ENCODE results near the gene TBCA.
A peak's percentile ranks its signal among the peaks of the same experiment; 100 is the strongest.

The TBCA gene

DNA sequence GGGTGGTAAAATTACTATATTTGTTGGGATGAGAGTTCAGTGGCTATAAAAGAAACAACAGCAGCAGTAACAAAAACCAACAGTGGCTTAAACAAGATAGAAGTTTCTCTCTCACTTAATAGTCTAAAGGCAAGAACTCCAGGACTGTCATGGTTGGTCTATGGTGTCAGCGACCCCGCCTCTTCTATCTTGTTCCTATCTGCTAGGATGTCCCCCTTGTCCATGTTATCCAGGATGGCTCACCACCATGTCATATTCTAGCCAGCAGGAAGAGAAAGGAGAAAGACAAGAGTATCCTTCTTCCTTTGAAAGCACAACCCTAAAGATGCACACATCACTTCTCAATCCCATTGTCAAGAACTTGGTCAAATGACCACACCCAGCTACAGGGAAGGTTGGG is 126.4 kb downstream of the TBCA start:
- H3K27ac ChIP-seq: no peak overlapping the region
- POLR2A ChIA-PET (ENCODE audit: low non-redundant PET): no interaction called here
- TF ChIP-seq, protein P1, sequence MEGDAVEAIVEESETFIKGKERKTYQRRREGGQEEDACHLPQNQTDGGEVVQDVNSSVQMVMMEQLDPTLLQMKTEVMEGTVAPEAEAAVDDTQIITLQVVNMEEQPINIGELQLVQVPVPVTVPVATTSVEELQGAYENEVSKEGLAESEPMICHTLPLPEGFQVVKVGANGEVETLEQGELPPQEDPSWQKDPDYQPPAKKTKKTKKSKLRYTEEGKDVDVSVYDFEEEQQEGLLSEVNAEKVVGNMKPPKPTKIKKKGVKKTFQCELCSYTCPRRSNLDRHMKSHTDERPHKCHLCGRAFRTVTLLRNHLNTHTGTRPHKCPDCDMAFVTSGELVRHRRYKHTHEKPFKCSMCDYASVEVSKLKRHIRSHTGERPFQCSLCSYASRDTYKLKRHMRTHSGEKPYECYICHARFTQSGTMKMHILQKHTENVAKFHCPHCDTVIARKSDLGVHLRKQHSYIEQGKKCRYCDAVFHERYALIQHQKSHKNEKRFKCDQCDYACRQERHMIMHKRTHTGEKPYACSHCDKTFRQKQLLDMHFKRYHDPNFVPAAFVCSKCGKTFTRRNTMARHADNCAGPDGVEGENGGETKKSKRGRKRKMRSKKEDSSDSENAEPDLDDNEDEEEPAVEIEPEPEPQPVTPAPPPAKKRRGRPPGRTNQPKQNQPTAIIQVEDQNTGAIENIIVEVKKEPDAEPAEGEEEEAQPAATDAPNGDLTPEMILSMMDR (conservative IDR thresholded peaks at IDR 0.05; ENCODE audit: low read depth): no peak
- CTCF ChIA-PET: no interaction called here
- no peak for DNase-seq (ENCODE audit: low spot score)

DNA sequence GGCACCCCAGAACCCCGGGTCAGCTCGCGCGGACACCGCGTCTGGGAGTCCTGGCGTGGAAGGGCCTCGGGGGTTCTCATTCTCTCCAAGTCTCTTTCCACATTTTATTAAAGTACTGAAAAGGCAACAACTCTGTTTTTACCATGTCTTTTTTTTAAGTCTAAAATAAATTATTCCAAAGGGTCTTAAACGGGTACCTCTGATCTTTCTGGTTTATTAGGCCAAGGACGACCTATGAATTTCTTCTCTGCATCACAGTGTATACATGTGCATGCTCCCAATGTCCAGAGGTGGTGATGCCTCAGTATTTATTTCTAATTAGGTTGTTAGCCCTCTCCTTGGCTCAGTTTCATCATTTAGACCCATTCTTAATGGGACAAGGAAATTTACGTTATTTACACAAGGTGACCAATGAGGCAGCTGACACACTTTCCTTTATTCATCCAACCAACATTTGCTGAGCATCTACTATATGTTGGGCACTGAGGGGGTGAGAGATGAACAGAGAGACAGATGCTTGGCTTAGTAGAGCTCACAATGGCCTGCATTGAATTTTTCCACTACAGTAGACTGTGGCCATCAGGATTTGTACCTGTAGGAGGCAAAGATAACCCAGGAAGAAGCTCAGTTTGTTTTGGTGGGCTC is 130.0 kb downstream of the TBCA start:
- TF ChIP-seq, protein P1 (conservative IDR thresholded peaks at IDR 0.05; ENCODE audit: low read depth): no peak
- no peak overlapping the region for H3K27ac ChIP-seq
- CTCF ChIA-PET: interaction anchor here (0.5 to 0.7 kb wide), 3 partner anchors 52 to 459 kb away, joined by 3 to 4 read pairs (median 3); no protein-coding TSS in a partner anchor
- DNase-seq (ENCODE audit: low spot score): no peak
- POLR2A ChIA-PET (ENCODE audit: low non-redundant PET): no interaction called here

DNA sequence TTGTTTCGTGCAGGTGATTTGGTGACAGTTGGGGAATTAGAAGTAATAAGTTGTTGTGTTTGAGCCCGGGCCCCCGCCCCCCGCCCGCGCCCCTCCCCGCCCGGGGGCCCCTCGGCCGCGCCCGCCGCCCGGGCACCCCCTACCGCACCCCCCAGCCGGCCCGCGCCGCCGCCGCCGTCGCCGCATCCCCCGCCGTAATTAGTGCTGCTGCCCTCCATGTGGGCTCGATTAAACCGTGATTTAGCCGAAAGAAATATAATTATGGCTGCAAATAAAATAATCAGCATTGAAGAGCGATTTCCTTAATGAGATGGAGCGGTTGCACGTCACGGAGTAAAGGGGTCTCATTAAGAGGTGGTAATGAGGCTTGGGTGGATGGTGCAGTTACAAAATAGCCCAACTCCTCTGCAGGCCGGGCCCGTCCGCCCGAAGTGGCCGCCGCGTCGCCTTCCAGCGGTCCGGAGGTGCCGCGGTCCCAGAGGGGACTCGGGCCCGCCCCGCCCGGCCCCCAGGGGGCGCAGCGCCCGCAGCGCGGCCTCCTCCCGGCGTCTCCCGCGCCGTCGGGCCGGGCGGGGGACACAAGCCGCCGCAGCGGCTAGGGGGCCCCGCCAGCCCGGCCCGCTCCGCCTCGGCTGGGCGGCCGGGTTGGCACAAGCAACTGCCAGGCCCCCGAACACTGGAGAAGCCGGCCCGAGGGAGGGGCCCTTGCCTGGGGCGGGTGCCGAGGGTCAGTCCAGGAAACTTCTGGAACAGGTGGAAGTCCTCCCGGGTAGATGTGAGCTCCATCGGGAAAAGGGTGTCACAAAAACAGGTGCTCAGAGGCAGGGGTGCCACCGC is 130.8 kb downstream of the TBCA start:
- DNase-seq (ENCODE audit: low spot score): no peak
- ChIA-PET POLR2A (ENCODE audit: low non-redundant PET) (no interaction called here), CTCF (interaction anchor here (0.5 kb wide), 1 partner anchor 458 kb away, joined by 3 read pairs; no protein-coding TSS in a partner anchor)
- no peak overlapping the region for H3K27ac ChIP-seq
- TF ChIP-seq, protein P1 (conservative IDR thresholded peaks at IDR 0.05; ENCODE audit: low read depth): peak; percentile 62

DNA sequence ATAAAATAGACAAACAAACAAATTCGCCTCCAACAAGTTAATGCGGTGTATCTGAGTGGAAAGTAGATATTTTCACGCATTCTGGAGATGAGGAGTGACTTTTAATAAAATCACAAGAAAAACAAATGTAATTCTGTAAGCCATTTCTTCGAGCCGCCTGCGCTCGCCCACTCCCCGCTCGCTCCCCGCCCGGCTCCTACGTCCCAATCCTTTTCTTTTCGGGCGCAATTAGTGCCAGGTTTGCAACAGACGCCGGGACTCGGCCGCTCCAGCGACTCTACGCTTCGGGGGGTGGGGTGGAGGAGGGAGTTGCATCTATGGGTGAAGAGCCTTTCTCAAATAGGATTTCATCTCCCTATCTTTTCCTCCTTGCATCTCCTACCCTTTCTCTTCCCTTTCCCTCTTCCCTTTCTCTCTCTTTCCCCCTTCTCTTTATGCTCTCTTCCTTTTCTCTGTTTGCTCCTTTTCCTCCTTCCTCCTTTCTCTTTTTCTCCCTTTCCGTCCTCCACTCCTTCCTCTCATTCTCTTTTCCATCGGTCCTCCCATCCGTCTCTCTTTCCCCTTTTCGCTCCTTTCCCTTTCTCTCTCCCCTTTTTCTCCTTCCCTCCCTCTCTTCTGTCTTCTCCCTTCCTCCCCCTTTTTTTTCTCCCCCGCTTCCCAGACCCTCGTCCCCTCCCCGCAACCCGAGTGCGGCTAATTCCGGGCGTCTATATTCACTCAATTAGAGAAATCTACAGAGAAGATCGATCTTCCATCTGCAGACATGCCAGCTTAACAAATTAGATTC is 131.6 kb downstream of the TBCA start:
- POLR2A ChIA-PET (ENCODE audit: low non-redundant PET): no interaction called here
- TF ChIP-seq, protein P1 (conservative IDR thresholded peaks at IDR 0.05; ENCODE audit: low read depth): no peak

GRCh38 chr5:77643654-77644370 is 132.3 kb downstream of the TBCA start:
- TF ChIP-seq, protein P1 (conservative IDR thresholded peaks at IDR 0.05; ENCODE audit: low read depth): no peak
- no peak overlapping the region for H3K27ac ChIP-seq
- ChIA-PET CTCF (no interaction called here), POLR2A (ENCODE audit: low non-redundant PET) (no interaction called here)
- DNase-seq (ENCODE audit: low spot score): no peak

More for the DNA sequence above, 131.6 kb downstream of the TBCA start:
- no peak overlapping the region for H3K27ac ChIP-seq
- no peak for DNase-seq (ENCODE audit: low spot score)
- CTCF ChIA-PET: no interaction called here

Measured in RWPE1 (cell line).